GM23338 (cell line): ENCODE data around the gene FCSK. TPM values are rescaled to one million over a fixed set of nuclear protein-coding genes. Genes with fewer than 3 reads are reported as not detected.
A peak's percentile ranks its signal among the peaks of the same experiment; 100 is the strongest.

Source experiments
- ATAC-seq: fragments of 200-7000 bp; cut with Tn5 transposase; 3 replicates; pipeline ENCODE4 v1.9.1; 2020
- DNase-seq: peaks from one replicate; pipeline ENCODE4 v3.0.0-alpha.2; 2015; ENCODE audit warnings: low spot score
- H2AFZ ChIP-seq: fragments of 200-600 bp; sonication (generic); 2 replicates; pipeline ENCODE4 v1.8.0; 2016; ENCODE audit warnings: antibody characterized with exemption, mild to moderate bottlenecking, moderate library complexity
- H3F3A ChIP-seq: fragments of 200-600 bp; sonication (generic); replicated peaks from 2 replicates; pipeline ENCODE4 v1.8.0; 2017; ENCODE audit warnings: antibody characterized with exemption, mixed run types, low read depth
- H3K27ac ChIP-seq: fragments of 200-600 bp; sonication (generic); 2 replicates; pipeline ENCODE4 v1.6.1; 2016; ENCODE audit warnings: low read depth
- H3K27me3 ChIP-seq: fragments of 200-600 bp; sonication (generic); 2 replicates; pipeline ENCODE4 v1.8.0; 2016; ENCODE audit warnings: mild to moderate bottlenecking, mixed run types, moderate library complexity; ENCODE audit not compliant: insufficient read depth
- H3K36me3 ChIP-seq: fragments of 200-600 bp; sonication (generic); 2 replicates; pipeline ENCODE4 v1.8.0; 2016; ENCODE audit warnings: mild to moderate bottlenecking; ENCODE audit not compliant: insufficient read depth
- H3K4me1 ChIP-seq: fragments of 200-600 bp; sonication (generic); 2 replicates; pipeline ENCODE4 v1.8.0; 2016; ENCODE audit warnings: mild to moderate bottlenecking, moderate library complexity; ENCODE audit not compliant: insufficient read depth
- H3K4me2 ChIP-seq: fragments of 200-600 bp; sonication (generic); 2 replicates; pipeline ENCODE4 v1.7.1; 2017; ENCODE audit warnings: mixed run types
- H3K4me3 ChIP-seq: fragments of 200-600 bp; sonication (generic); 2 replicates; pipeline ENCODE4 v1.6.1; 2016; ENCODE audit warnings: mixed run types
- H3K79me2 ChIP-seq: fragments of 200-600 bp; sonication (generic); replicated peaks from 2 replicates; pipeline ENCODE4 v1.8.0; 2017; ENCODE audit warnings: mild to moderate bottlenecking; ENCODE audit not compliant: insufficient read depth
- H3K9me2 ChIP-seq: fragments of 200-600 bp; sonication (generic); 2 replicates; pipeline ENCODE4 v1.8.0; 2017; ENCODE audit not compliant: insufficient read depth
- H4K20me1 ChIP-seq: fragments of 200-600 bp; sonication (generic); replicated peaks from 2 replicates; pipeline ENCODE4 v1.8.0; 2017; ENCODE audit warnings: mild to moderate bottlenecking; ENCODE audit not compliant: insufficient read depth
- H3K27ac Mint-ChIP-seq: 2 replicates; pipeline ENCODE4 v1.8.0; 2020; ENCODE audit warnings: inconsistent platforms, mild to moderate bottlenecking, moderate library complexity, mixed read lengths
- H3K27me3 Mint-ChIP-seq: 3 replicates; pipeline ENCODE4 v1.8.0; 2022; ENCODE audit warnings: low read depth, mild to moderate bottlenecking, moderate library complexity, mixed read lengths, inconsistent platforms; ENCODE audit not compliant: insufficient read depth, poor library complexity
- H3K36me3 Mint-ChIP-seq: 3 replicates; pipeline ENCODE4 v1.8.0; 2021; ENCODE audit warnings: low read depth, mild to moderate bottlenecking, inconsistent platforms, moderate library complexity, mixed read lengths
- H3K4me1 Mint-ChIP-seq: 3 replicates; pipeline ENCODE4 v1.8.0; 2020; ENCODE audit warnings: mild to moderate bottlenecking, inconsistent platforms, mixed read lengths
- H3K4me3 Mint-ChIP-seq: 3 replicates; pipeline ENCODE4 v1.8.0; 2021; ENCODE audit warnings: moderate library complexity, mild to moderate bottlenecking, inconsistent platforms, mixed read lengths
- H3K9me3 Mint-ChIP-seq: 3 replicates; pipeline ENCODE4 v1.8.0; 2020; ENCODE audit warnings: moderate library complexity, mild to moderate bottlenecking, inconsistent platforms, mixed read lengths
- EZH2phosphoT487 ChIP-seq: fragments of 200-600 bp; sonication (generic); IDR thresholded peaks from one replicate; pipeline ENCODE4 v1.8.1; 2018; ENCODE audit warnings: antibody characterized with exemption; ENCODE audit not compliant: unreplicated experiment
- POLR2AphosphoS5 ChIP-seq: IDR thresholded peaks from 2 replicates; pipeline ENCODE4 v1.6.1; 2016; ENCODE audit warnings: antibody characterized with exemption, low read depth
- STAT1 ChIP-seq: IDR thresholded peaks from one replicate; pipeline ENCODE4 v1.6.1; 2016; ENCODE audit warnings: antibody characterized with exemption; ENCODE audit not compliant: unreplicated experiment
- polyA plus RNA-seq: library from polyadenylated mRNA; unstranded; fragments of >200 nt; fragmentation: Nextera tagmentation; extraction: Ambion mirVana; gene quantifications from 2 replicates; pipeline ENCODE4 v1.2.1, GENCODE V29; 2016
- small RNA-seq: library from RNA; depleted of rRNA; stranded (forward); fragments of <200 nt; gene quantifications from one replicate; pipeline ENCODE3, GENCODE V24; 2014; ENCODE audit warnings: low replicate concordance
- total RNA-seq: library from RNA; depleted of rRNA; stranded (reverse); fragments of >200 nt; shearing (Covaris generic); gene quantifications from 2 replicates; pipeline ENCODE4 v1.2.3, GENCODE V29; 2014; rRNA removed
- TF ChIP-seq, protein P1 (sequence below): IDR thresholded peaks from 2 replicates; pipeline ENCODE4 v1.6.1; 2016; ENCODE audit warnings: antibody characterized with exemption
- TF ChIP-seq, protein P2 (sequence below), 2 experiments: fragments of 200-600 bp in 1 of 2; sonication (generic) in 1 of 2; conservative IDR thresholded peaks; 2 replicates each; pipeline versions ENCODE4 v1.5.1 to v1.6.1; 2016 to 2017; ENCODE audit warnings: antibody characterized with exemption in 2 of 2, low read depth in 2 of 2, mild to moderate bottlenecking in 2 of 2, moderate library complexity in 1 of 2
- TF ChIP-seq, protein P3 (sequence below): fragments of 250-450 bp; sonication (Bioruptor Pico); IDR thresholded peaks from 2 replicates; pipeline ENCODE4 v1.5.0; 2020; ENCODE audit warnings: mild to moderate bottlenecking, moderate library complexity

Gene FCSK
- total and polyA plus RNA-seq, 2 experiments from 2014 or later = 2.3 to 4.0 TPM

DNA sequence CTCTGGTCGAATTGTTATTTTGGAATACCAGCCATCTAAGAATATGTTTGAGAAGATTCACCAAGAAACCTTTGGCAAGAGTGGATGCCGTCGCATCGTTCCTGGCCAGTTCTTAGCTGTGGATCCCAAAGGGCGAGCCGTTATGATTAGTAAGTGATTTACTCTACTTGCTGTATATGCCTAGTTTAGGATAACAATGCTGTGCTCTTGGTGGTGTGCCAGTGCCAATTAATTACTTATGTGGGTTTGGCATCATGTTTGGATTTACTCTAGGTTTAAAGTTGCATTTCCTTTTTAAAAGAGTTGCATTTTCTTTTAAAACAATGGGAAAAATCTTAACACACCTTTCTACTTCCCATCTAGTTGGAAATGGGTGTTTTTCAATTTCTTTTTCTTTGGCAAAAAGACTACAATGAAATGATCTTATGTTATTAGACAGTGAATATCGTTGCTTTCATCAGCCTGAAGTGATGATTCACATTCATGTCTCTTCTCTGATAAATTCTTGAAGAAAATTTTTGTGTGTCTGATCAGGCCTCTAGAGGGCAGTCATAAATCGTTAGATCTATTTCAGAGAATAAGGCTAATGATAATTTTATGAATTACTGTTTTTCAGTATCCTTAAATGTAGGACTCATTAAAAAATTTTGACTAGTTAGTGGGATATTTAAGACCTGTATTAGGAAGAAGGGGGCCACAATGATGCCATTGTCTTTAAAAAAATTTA is 74.8 kb downstream of the FCSK start:
- TF ChIP-seq, protein P1, sequence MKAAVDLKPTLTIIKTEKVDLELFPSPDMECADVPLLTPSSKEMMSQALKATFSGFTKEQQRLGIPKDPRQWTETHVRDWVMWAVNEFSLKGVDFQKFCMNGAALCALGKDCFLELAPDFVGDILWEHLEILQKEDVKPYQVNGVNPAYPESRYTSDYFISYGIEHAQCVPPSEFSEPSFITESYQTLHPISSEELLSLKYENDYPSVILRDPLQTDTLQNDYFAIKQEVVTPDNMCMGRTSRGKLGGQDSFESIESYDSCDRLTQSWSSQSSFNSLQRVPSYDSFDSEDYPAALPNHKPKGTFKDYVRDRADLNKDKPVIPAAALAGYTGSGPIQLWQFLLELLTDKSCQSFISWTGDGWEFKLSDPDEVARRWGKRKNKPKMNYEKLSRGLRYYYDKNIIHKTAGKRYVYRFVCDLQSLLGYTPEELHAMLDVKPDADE = no peak
- TF ChIP-seq EZH2phosphoT487 (peak; percentile 49), POLR2AphosphoS5 (no peak), STAT1 (no peak)
- TF ChIP-seq, protein P2, sequence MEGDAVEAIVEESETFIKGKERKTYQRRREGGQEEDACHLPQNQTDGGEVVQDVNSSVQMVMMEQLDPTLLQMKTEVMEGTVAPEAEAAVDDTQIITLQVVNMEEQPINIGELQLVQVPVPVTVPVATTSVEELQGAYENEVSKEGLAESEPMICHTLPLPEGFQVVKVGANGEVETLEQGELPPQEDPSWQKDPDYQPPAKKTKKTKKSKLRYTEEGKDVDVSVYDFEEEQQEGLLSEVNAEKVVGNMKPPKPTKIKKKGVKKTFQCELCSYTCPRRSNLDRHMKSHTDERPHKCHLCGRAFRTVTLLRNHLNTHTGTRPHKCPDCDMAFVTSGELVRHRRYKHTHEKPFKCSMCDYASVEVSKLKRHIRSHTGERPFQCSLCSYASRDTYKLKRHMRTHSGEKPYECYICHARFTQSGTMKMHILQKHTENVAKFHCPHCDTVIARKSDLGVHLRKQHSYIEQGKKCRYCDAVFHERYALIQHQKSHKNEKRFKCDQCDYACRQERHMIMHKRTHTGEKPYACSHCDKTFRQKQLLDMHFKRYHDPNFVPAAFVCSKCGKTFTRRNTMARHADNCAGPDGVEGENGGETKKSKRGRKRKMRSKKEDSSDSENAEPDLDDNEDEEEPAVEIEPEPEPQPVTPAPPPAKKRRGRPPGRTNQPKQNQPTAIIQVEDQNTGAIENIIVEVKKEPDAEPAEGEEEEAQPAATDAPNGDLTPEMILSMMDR (conservative IDR thresholded peaks at IDR 0.05; ENCODE audit: low read depth in 2 of 2) = peak in 1 of 2 experiments; percentile 63; a peak in 3 of 4 replicates
- TF ChIP-seq, protein P3, sequence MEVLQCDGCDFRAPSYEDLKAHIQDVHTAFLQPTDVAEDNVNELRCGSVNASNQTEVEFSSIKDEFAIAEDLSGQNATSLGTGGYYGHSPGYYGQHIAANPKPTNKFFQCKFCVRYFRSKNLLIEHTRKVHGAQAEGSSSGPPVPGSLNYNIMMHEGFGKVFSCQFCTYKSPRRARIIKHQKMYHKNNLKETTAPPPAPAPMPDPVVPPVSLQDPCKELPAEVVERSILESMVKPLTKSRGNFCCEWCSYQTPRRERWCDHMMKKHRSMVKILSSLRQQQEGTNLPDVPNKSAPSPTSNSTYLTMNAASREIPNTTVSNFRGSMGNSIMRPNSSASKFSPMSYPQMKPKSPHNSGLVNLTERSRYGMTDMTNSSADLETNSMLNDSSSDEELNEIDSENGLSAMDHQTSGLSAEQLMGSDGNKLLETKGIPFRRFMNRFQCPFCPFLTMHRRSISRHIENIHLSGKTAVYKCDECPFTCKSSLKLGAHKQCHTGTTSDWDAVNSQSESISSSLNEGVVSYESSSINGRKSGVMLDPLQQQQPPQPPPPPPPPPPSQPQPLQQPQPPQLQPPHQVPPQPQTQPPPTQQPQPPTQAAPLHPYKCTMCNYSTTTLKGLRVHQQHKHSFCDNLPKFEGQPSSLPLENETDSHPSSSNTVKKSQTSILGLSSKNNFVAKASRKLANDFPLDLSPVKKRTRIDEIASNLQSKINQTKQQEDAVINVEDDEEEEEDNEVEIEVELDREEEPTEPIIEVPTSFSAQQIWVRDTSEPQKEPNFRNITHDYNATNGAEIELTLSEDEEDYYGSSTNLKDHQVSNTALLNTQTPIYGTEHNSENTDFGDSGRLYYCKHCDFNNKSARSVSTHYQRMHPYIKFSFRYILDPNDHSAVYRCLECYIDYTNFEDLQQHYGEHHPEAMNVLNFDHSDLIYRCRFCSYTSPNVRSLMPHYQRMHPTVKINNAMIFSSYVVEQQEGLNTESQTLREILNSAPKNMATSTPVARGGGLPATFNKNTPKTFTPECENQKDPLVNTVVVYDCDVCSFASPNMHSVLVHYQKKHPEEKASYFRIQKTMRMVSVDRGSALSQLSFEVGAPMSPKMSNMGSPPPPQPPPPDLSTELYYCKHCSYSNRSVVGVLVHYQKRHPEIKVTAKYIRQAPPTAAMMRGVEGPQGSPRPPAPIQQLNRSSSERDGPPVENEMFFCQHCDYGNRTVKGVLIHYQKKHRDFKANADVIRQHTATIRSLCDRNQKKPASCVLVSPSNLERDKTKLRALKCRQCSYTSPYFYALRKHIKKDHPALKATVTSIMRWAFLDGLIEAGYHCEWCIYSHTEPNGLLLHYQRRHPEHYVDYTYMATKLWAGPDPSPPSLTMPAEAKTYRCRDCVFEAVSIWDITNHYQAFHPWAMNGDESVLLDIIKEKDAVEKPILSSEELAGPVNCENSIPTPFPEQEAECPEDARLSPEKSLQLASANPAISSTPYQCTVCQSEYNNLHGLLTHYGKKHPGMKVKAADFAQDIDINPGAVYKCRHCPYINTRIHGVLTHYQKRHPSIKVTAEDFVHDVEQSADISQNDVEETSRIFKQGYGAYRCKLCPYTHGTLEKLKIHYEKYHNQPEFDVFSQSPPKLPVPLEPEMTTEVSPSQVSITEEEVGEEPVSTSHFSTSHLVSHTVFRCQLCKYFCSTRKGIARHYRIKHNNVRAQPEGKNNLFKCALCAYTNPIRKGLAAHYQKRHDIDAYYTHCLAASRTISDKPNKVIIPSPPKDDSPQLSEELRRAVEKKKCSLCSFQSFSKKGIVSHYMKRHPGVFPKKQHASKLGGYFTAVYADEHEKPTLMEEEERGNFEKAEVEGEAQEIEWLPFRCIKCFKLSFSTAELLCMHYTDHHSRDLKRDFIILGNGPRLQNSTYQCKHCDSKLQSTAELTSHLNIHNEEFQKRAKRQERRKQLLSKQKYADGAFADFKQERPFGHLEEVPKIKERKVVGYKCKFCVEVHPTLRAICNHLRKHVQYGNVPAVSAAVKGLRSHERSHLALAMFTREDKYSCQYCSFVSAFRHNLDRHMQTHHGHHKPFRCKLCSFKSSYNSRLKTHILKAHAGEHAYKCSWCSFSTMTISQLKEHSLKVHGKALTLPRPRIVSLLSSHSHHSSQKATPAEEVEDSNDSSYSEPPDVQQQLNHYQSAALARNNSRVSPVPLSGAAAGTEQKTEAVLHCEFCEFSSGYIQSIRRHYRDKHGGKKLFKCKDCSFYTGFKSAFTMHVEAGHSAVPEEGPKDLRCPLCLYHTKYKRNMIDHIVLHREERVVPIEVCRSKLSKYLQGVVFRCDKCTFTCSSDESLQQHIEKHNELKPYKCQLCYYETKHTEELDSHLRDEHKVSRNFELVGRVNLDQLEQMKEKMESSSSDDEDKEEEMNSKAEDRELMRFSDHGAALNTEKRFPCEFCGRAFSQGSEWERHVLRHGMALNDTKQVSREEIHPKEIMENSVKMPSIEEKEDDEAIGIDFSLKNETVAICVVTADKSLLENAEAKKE = no peak
- H3K36me3 Mint-ChIP-seq = peaks cover 97% of the 10 kb centered on the region
- peaks cover 26% of the 10 kb centered on the region for H3K4me1 Mint-ChIP-seq
- peak; percentile 46 for DNase-seq
- no peak overlapping the region for H2AFZ ChIP-seq
- H3K27me3 ChIP-seq = no peaks in the 10 kb centered on the region
- no peak overlapping the region for H3K4me3 Mint-ChIP-seq
- H3K36me3 ChIP-seq = peaks cover 71% of the 10 kb centered on the region
- no peaks in the 10 kb centered on the region; the same call in 2 of the 3 replicates for H3K9me3 Mint-ChIP-seq
- no peak overlapping the region for H3K27ac Mint-ChIP-seq
- no peak for ATAC-seq
- peaks cover 78% of the 10 kb centered on the region for H4K20me1 ChIP-seq
- peaks cover 14% of the 10 kb centered on the region for H3K27me3 Mint-ChIP-seq
- peaks cover 55% of the 10 kb centered on the region for H3F3A ChIP-seq
- H3K9me2 ChIP-seq = no peaks in the 10 kb centered on the region
- peaks cover 19% of the 10 kb centered on the region for H3K4me1 ChIP-seq
- H3K79me2 ChIP-seq = peaks cover 100% of the 10 kb centered on the region
- no peak overlapping the region for H3K4me2 ChIP-seq
- no peak overlapping the region for H3K4me3 ChIP-seq
- H3K27ac ChIP-seq = no peak overlapping the region

Small RNA genes within 50 kb of the gene (small RNA-seq; reads per million reads assigned to genes)
- gene RNU6-23P (not detected), gene RPS27P26 (not detected), gene SNORD111B (31.8 reads per million, percentile 98 among the genes with 10 or more reads in this experiment)

Other genes starting within 250 kb of the FCSK start
- gene EXOSC6, start 202.7 kb upstream of the FCSK start, total RNA-seq = 27.8 and 28.2 TPM in 2 replicates
- gene EXOSC6, start 202.7 kb upstream of the FCSK start, polyA plus RNA-seq = 13.7 and 14.4 TPM in 2 replicates
- 263 and 292 TPM in 2 replicates for gene AARS1, start 165.1 kb upstream of the FCSK start, total RNA-seq
- gene AARS1, start 165.1 kb upstream of the FCSK start, polyA plus RNA-seq = 97.5 and 105 TPM in 2 replicates
- 45.8 and 55.2 TPM in 2 replicates for gene DDX19B, start 155.4 kb upstream of the FCSK start, total RNA-seq
- 38.8 and 42.2 TPM in 2 replicates for gene DDX19B, start 155.4 kb upstream of the FCSK start, polyA plus RNA-seq
- 58.0 and 67.3 TPM in 2 replicates for gene DDX19A, start 107.7 kb upstream of the FCSK start, total RNA-seq
- 22.2 and 24.1 TPM in 2 replicates for gene DDX19A, start 107.7 kb upstream of the FCSK start, polyA plus RNA-seq
- gene ST3GAL2, start 15.5 kb upstream of the FCSK start, total RNA-seq = 36.8 and 39.8 TPM in 2 replicates
- 12.1 and 12.3 TPM in 2 replicates for gene ST3GAL2, start 15.5 kb upstream of the FCSK start, polyA plus RNA-seq
- 38.1 and 46.9 TPM in 2 replicates for gene COG4, start 69.0 kb downstream of the FCSK start, total RNA-seq
- 23.9 and 28.8 TPM in 2 replicates for gene COG4, start 69.0 kb downstream of the FCSK start, polyA plus RNA-seq
- gene SF3B3, start 69.2 kb downstream of the FCSK start, total RNA-seq = 289 and 316 TPM in 2 replicates
- gene SF3B3, start 69.2 kb downstream of the FCSK start, polyA plus RNA-seq = 202 and 203 TPM in 2 replicates
- gene IL34, start 192.0 kb downstream of the FCSK start, total RNA-seq = 4.6 and 6.6 TPM in 2 replicates
- 3.1 and 4.3 TPM in 2 replicates for gene IL34, start 192.0 kb downstream of the FCSK start, polyA plus RNA-seq
- gene MTSS2, start 231.5 kb downstream of the FCSK start, total RNA-seq = 16.5 and 19.6 TPM in 2 replicates
- gene MTSS2, start 231.5 kb downstream of the FCSK start, polyA plus RNA-seq = 1.6 and 1.9 TPM in 2 replicates